GM18868 (cell line): ENCODE data around the gene PNMA6F.
A peak's percentile ranks its signal among the peaks of the same experiment; 100 is the strongest.
"Not testable (repeated sequence)": the region's sequence is repeated elsewhere in the genome, so short reads cannot be mapped to it uniquely, and the experiment has no call there.

Experiments
- ATAC-seq: cut with Tn5 transposase; IDR thresholded peaks from one replicate; pipeline ENCODE4 v1.9.1; 2021; ENCODE audit warnings: mild to moderate bottlenecking, moderate library complexity; ENCODE audit not compliant: unreplicated experiment

PNMA6F gene

GRCh38 chrX:153336121-153336894 lies 14.7 kb upstream of the PNMA6F start:
- peak; percentile 38 for ATAC-seq

- no peak for ATAC-seq
These were observed 13.2 kb upstream of the PNMA6F start for GRCh38 chrX:153334654-153335295.

- peak; percentile 85 for ATAC-seq
These were observed 12.5 kb upstream of the PNMA6F start, which contains the start of gene ZNF275 for GRCh38 chrX:153333821-153334653. ZNF275 (plus strand) TSS chrX:153334153; CDS start chrX:153336680, 2,527 bp downstream.

- no peak for ATAC-seq
These were observed 11.7 kb upstream of the PNMA6F start for GRCh38 chrX:153333266-153333665.

- no peak for ATAC-seq
These were observed 6.0 kb upstream of the PNMA6F start for GRCh38 chrX:153327561-153327960.

- no peak for ATAC-seq
These were observed 897 bp downstream of the PNMA6F start for GRCh38 chrX:153320555-153321184.

GRCh38 chrX:153320047-153320443 lies 1.5 kb downstream of the PNMA6F start:
- not testable (repeated sequence) for ATAC-seq

- no peak for ATAC-seq
These were observed 2.1 kb downstream of the PNMA6F start for GRCh38 chrX:153319295-153320046.

GRCh38 chrX:153318811-153319210 lies 2.8 kb downstream of the PNMA6F start:
- ATAC-seq: no peak

- no peak for ATAC-seq
These were observed 3.4 kb downstream of the PNMA6F start for GRCh38 chrX:153317996-153318722.

- ATAC-seq: no peak
These were observed 4.3 kb downstream of the PNMA6F start for GRCh38 chrX:153317306-153317705.

GRCh38 chrX:153312842-153313241 lies 8.7 kb downstream of the PNMA6F start:
- ATAC-seq: no peak

- ATAC-seq: no peak
These were observed 9.5 kb downstream of the PNMA6F start for GRCh38 chrX:153312041-153312440.

- ATAC-seq: no peak
These were observed 10.7 kb downstream of the PNMA6F start for GRCh38 chrX:153310901-153311300.

- ATAC-seq: no peak
These were observed 14.0 kb downstream of the PNMA6F start for GRCh38 chrX:153307276-153308178.

GRCh38 chrX:153306527-153307115 lies 14.9 kb downstream of the PNMA6F start:
- no peak for ATAC-seq

- ATAC-seq: no peak
These were observed 15.6 kb downstream of the PNMA6F start for GRCh38 chrX:153305972-153306371.
